GM20000 (cell line): ENCODE measurements around the gene CCNDBP1.

Source experiments
- DNase-seq: peaks from one replicate; pipeline ENCODE4 v3.0.0; 2012; ENCODE audit warnings: low spot score
- TF ChIP-seq, protein P1 (sequence below): IDR thresholded peaks from 2 replicates; pipeline ENCODE4 v1.5.1; 2012; ENCODE audit warnings: mild to moderate bottlenecking, control low read depth; ENCODE audit errors: extremely low read depth, missing control alignments

The CCNDBP1 gene

DNA sequence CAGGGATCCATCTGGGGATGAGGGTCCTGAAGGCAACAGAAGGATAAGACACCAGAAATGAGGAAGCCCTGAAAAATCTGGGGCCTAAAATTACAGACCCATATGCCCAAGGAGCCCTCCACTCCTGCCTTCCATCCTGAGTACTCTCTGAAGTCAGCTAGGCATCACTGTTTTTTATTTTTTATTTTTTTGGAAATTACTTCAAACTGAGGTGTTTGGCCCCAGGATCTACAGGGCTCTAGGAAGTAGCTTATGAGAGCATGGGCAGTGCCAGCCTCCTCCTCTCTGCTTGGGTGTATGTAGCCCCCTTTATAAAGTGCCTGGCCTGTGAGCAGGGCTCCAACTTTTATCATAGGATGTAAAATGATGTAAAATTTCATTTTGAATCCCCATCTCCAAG is 27.7 kb downstream of the CCNDBP1 start:
- no peak for DNase-seq
- TF ChIP-seq, protein P1, sequence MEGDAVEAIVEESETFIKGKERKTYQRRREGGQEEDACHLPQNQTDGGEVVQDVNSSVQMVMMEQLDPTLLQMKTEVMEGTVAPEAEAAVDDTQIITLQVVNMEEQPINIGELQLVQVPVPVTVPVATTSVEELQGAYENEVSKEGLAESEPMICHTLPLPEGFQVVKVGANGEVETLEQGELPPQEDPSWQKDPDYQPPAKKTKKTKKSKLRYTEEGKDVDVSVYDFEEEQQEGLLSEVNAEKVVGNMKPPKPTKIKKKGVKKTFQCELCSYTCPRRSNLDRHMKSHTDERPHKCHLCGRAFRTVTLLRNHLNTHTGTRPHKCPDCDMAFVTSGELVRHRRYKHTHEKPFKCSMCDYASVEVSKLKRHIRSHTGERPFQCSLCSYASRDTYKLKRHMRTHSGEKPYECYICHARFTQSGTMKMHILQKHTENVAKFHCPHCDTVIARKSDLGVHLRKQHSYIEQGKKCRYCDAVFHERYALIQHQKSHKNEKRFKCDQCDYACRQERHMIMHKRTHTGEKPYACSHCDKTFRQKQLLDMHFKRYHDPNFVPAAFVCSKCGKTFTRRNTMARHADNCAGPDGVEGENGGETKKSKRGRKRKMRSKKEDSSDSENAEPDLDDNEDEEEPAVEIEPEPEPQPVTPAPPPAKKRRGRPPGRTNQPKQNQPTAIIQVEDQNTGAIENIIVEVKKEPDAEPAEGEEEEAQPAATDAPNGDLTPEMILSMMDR, result no peak

DNA sequence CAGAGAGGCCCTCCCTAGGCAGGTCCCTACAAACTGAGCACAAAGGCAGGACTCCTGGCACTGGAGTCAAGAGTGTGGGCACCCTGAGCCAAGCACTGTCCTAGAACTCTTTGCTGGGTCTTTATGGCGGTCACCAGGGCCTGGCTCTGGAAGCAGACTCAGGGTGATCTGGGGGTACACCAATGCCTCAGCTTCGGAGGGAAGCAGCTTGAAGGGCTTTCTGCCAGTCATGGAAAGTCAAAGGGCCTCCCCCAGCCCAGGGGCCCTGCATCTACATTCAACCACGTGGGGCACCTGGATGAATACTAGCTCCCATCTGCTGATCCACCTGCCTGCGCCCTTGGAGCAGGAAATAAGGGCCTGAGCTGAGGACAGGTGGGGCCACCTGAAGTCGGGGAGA is 28.3 kb downstream of the CCNDBP1 start:
- DNase-seq, result no peak
- TF ChIP-seq, protein P1, result no peak

DNA sequence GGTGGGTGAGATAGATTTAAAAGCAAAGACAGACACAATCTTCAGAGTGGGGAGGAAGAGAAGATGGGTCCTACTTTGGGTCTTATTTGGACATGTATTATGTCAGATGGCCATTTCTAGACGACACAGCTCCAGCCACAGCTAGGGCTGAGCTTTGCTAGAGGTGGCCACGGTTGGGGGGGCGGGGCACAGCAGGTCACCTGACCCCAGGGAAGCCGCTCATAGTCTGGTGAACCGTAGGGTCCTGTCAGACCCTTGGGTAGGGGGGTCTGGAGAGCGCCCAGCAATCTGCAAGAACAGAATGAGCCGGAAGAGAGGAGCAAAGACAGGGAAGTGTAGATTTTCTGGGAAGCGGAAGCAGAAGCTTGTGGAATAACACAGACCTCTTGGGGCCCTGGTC is 29.0 kb downstream of the CCNDBP1 start:
- no peak for DNase-seq
- TF ChIP-seq, protein P1, result no peak

DNA sequence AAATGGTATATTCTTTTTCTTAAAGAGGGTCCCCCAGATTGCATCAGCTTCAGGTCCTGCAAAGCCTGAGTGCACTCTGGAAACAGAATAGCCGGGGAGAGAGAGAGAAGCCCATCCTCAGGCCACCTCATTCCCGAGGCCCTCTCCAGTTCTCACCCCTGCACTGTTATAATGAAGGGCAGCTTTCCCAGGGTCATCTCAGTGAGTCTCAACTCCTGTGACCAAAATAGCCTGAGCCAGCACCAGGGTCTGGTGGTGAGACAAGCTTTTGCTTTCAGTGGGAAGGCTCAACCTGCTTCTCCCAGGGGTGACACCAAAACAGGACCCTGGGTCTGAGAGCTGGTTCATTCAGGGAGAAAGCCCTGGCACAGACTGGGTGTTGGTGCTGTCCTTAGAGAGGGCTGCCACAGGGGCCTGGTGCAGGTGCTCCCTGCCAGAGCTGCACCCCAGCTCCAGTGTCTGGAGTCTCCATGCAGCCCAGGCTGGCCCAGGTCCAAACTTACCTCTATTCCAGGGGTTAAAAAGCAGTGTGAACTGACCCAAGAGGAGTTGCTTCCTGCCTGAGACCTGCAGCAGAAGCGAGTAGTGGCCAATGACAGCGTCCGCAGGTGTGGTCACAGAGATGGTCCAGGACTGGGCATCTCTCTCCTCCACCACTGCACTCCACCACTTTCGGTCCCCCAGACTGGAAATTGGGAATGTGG is 29.5 kb downstream of the CCNDBP1 start:
- TF ChIP-seq, protein P1, result no peak
- no peak for DNase-seq

DNA sequence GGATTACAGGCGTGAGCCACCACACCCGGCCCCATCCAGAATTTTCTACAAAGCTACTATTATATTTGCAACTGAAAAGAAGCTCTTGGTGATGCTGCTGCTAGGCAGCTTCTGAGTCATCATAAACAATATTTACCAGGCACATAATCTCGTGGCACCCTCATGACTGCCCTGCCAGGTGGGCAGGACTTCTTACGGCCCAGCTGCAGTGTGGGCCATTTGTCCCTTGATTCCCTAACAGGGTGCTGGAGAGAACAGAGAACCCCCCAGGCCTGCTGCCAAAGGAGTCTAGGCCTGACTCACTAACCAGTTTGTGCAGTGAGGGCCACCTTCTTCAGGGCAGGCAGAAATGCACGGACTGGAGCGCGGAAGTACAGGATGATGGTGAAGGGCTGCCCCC is 30.8 kb downstream of the CCNDBP1 start:
- no peak for DNase-seq
- TF ChIP-seq, protein P1, result no peak

DNA sequence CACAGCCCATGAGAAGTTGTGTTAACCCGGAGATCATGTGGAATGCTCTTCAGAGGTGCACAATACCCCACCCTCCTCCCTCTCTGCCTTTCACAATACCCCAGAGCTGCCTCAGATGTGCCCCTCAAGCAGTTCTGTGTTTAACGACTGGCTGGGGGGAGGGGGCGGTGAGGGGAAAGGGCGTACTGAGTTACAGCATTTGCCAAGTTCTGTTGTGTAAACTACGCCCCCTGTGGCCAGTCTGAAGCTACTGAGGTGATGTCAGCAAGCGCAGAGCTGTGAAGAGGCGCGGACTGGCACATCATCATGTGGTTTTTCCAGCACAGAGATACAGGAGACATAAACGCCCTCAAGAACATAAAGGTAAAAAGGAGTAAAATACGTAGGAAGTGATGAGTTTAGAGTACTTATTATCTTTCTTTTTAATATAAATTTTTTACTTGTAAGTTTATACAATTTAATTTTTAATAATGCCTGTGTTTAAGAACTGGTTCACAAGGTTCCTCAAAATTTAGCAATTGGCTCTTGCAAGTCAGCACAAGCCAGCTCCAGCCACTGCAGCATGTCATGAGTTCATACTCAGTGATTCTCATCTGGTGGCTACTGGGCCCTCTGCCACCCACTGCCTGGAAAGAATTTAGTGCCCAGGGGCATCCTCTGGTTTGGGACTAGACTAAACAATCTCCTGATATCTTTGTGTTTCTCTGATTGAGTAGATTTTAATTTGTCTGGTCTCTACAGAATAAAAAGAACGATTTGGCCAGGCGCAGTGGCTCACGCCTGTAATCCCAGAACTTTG is 33.9 kb downstream of the CCNDBP1 start:
- no peak for DNase-seq
- TF ChIP-seq, protein P1, result no peak
